Measurements from ENCODE around the gene DNAH10.

The DNAH10 gene

GRCh38 chr12:123893276-123893675 is 131.2 kb downstream of the DNAH10 start:
- no peaks in the 10 kb centered on the region for H3F3A ChIP-seq (ENCODE audit: insufficient read depth, low read length)
- no peaks in the 10 kb centered on the region for H3K79me2 ChIP-seq (ENCODE audit: insufficient read depth, low read length)
- TF ChIP-seq EZH2 (IDR thresholded peaks at IDR 0.05; ENCODE audit: borderline replicate concordance, low read length): no peak
- no peak for TF ChIP-seq CTCF (IDR thresholded peaks at IDR 0.05; ENCODE audit: low read length)
- H3K9ac ChIP-seq (ENCODE audit: low read length): no peak overlapping the region
- no peaks in the 10 kb centered on the region for H4K20me1 ChIP-seq (ENCODE audit: insufficient read depth, low read length)
- no peaks in the 10 kb centered on the region for H3K36me3 ChIP-seq (ENCODE audit: insufficient read depth, low read length)
- no peaks in the 10 kb centered on the region for H3K4me1 ChIP-seq (ENCODE audit: insufficient read depth, low read length, severe bottlenecking)
- H3K27me3 ChIP-seq (ENCODE audit: insufficient read depth, low read length): no peaks in the 10 kb centered on the region; the same call in 1 of the 2 replicates
- no peak overlapping the region for H2AFZ ChIP-seq (ENCODE audit: low read length)
- no peak overlapping the region for H3K4me3 ChIP-seq (ENCODE audit: low read depth, low read length, poor library complexity, severe bottlenecking)
- H3K4me2 ChIP-seq (ENCODE audit: low read length): no peak overlapping the region
- H3K9me2 ChIP-seq (ENCODE audit: low read depth, low read length): no peaks in the 10 kb centered on the region
- no peak overlapping the region for H3K27ac ChIP-seq (ENCODE audit: low read depth, low read length, poor library complexity, severe bottlenecking)
- no peaks in the 10 kb centered on the region for H3K9me3 ChIP-seq (ENCODE audit: low read length)

DNA sequence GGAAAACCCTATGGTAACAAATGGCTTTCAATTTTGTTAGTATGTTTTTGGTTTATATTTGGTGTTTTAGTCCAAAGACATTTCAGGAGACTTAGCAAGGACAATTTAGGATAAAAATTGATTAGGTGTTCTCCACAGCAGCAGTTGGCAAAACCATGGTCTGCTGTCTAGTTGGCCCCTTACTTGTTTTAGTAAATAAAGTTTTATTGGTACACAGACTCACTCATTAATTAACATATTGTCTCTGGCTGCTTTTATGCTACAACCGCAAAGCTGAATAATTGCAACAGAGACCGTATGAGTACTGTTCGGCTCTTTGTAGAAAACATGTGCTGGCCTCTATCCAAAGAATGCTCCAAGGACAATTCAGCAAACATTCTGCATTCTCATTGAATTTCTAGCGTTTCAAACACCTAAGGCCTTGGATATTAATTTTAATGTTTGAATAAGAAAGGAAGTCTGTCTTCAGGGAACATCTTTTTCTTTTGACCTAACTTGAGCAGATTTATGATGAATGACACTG is 132.8 kb downstream of the DNAH10 start:
- Histone ChIP-seq H4K20me1 (ENCODE audit: insufficient read depth, low read length) (no peaks in the 10 kb centered on the region), H3K4me3 (ENCODE audit: low read depth, low read length, poor library complexity, severe bottlenecking) (no peak overlapping the region), H3K27ac (ENCODE audit: low read depth, low read length, poor library complexity, severe bottlenecking) (no peak overlapping the region), H3K9me2 (ENCODE audit: low read depth, low read length) (no peaks in the 10 kb centered on the region), H3K9ac (ENCODE audit: low read length) (no peak overlapping the region), H3K27me3 (ENCODE audit: insufficient read depth, low read length) (no peaks in the 10 kb centered on the region; the same call in 1 of the 2 replicates), H3K79me2 (ENCODE audit: insufficient read depth, low read length) (no peaks in the 10 kb centered on the region), H3K9me3 (ENCODE audit: low read length) (no peaks in the 10 kb centered on the region), H3K4me2 (ENCODE audit: low read length) (no peak overlapping the region), H2AFZ (ENCODE audit: low read length) (no peak overlapping the region), H3F3A (ENCODE audit: insufficient read depth, low read length) (no peaks in the 10 kb centered on the region), H3K4me1 (ENCODE audit: insufficient read depth, low read length, severe bottlenecking) (no peaks in the 10 kb centered on the region), H3K36me3 (ENCODE audit: insufficient read depth, low read length) (no peaks in the 10 kb centered on the region)
- no peak for TF ChIP-seq CTCF (IDR thresholded peaks at IDR 0.05; ENCODE audit: low read length)
- TF ChIP-seq EZH2 (IDR thresholded peaks at IDR 0.05; ENCODE audit: borderline replicate concordance, low read length): no peak

GRCh38 chr12:123895451-123895850 is 133.3 kb downstream of the DNAH10 start:
- Histone ChIP-seq H3K9me2 (ENCODE audit: low read depth, low read length) (no peaks in the 10 kb centered on the region), H3K4me3 (ENCODE audit: low read depth, low read length, poor library complexity, severe bottlenecking) (no peak overlapping the region), H2AFZ (ENCODE audit: low read length) (no peak overlapping the region), H3K9ac (ENCODE audit: low read length) (no peak overlapping the region), H3K9me3 (ENCODE audit: low read length) (no peaks in the 10 kb centered on the region), H3K79me2 (ENCODE audit: insufficient read depth, low read length) (no peaks in the 10 kb centered on the region), H3K36me3 (ENCODE audit: insufficient read depth, low read length) (no peaks in the 10 kb centered on the region), H3K27ac (ENCODE audit: low read depth, low read length, poor library complexity, severe bottlenecking) (no peak overlapping the region), H3F3A (ENCODE audit: insufficient read depth, low read length) (no peaks in the 10 kb centered on the region), H3K4me2 (ENCODE audit: low read length) (no peak overlapping the region), H3K4me1 (ENCODE audit: insufficient read depth, low read length, severe bottlenecking) (no peaks in the 10 kb centered on the region), H4K20me1 (ENCODE audit: insufficient read depth, low read length) (no peaks in the 10 kb centered on the region), H3K27me3 (ENCODE audit: insufficient read depth, low read length) (no peaks in the 10 kb centered on the region; the same call in 1 of the 2 replicates)
- TF ChIP-seq EZH2 (IDR thresholded peaks at IDR 0.05; ENCODE audit: borderline replicate concordance, low read length) (no peak), CTCF (IDR thresholded peaks at IDR 0.05; ENCODE audit: low read length) (no peak)
